Skin epidermis (tissue), 12 donors: ENCODE results near the gene SYNGR3.

ENCODE experiments used
- H3K27ac ChIP-seq, 21 experiments: fragments of 200-600 bp; sonication (generic) in 11 of 21; one replicate each; pipeline ENCODE4 v1.5.0; 2020; ENCODE audit warnings: mild to moderate bottlenecking in 3 of 21, inconsistent platforms in 2 of 21, moderate library complexity in 2 of 21
- H3K4me3 ChIP-seq, 7 experiments: fragments of 200-600 bp; sonication (generic) in 2 of 7; one replicate each; pipeline ENCODE4 v1.5.0; 2020; ENCODE audit warnings: inconsistent platforms in 2 of 7, mild to moderate bottlenecking in 2 of 7, moderate library complexity in 1 of 7

SYNGR3 gene

GRCh38 chr16:1974157-1975070 is 15.4 kb upstream of the SYNGR3 start:
- Histone ChIP-seq H3K4me3 (no peak overlapping the region), H3K27ac (no peak overlapping the region)

GRCh38 chr16:1975432-1976215 is 14.1 kb upstream of the SYNGR3 start:
- Histone ChIP-seq H3K27ac (no peak overlapping the region), H3K4me3 (no peak overlapping the region)

GRCh38 chr16:1976216-1976520 is 13.6 kb upstream of the SYNGR3 start:
- Histone ChIP-seq H3K4me3 (no peak overlapping the region), H3K27ac (no peak overlapping the region)

- no peak overlapping the region for H3K4me3 ChIP-seq
- H3K27ac ChIP-seq = no peak overlapping the region
These were observed 12.6 kb upstream of the SYNGR3 start for GRCh38 chr16:1976951-1977874.

- Histone ChIP-seq H3K27ac (no peak overlapping the region), H3K4me3 (no peak overlapping the region)
These were observed 11.9 kb upstream of the SYNGR3 start for GRCh38 chr16:1977875-1978268.

GRCh38 chr16:1978476-1979120 is 11.2 kb upstream of the SYNGR3 start:
- peak overlapping the region in 5 of 7 experiments; percentile 16 to 32 (median 22) for H3K4me3 ChIP-seq
- H3K27ac ChIP-seq = peak overlapping the region in 8 of 21 experiments; percentile 10 to 80 (median 53)

GRCh38 chr16:1979271-1980029 is 10.3 kb upstream of the SYNGR3 start:
- Histone ChIP-seq H3K4me3 (peak overlapping the region in 5 of 7 experiments; percentile 16 to 32 (median 22)), H3K27ac (peak overlapping the region in 7 of 21 experiments; percentile 10 to 80 (median 56))

- peak overlapping the region in 1 of 21 experiments; percentile 80 for H3K27ac ChIP-seq
- H3K4me3 ChIP-seq = peak overlapping the region in 1 of 7 experiments; percentile 32
These were observed 9.6 kb upstream of the SYNGR3 start for GRCh38 chr16:1980030-1980769.

GRCh38 chr16:1980770-1981087 is 9.0 kb upstream of the SYNGR3 start:
- Histone ChIP-seq H3K4me3 (no peak overlapping the region), H3K27ac (no peak overlapping the region)

GRCh38 chr16:1981398-1981836 is 8.4 kb upstream of the SYNGR3 start, which contains the start of gene NOXO1:
NOXO1 (minus strand) TSS chr16:1981469; CDS start chr16:1981179, 290 bp downstream.
- H3K4me3 ChIP-seq = no peak within 1 kb of the TSS
- no peak within 1 kb of the TSS for H3K27ac ChIP-seq

GRCh38 chr16:1982013-1982433 is 7.7 kb upstream of the SYNGR3 start:
- no peak overlapping the region for H3K4me3 ChIP-seq
- H3K27ac ChIP-seq = no peak overlapping the region

- H3K4me3 ChIP-seq = peak overlapping the region; percentile 75 to 93 (median 85)
- peak overlapping the region in 15 of 21 experiments; percentile 43 to 89 (median 77) for H3K27ac ChIP-seq
These were observed 6.7 kb upstream of the SYNGR3 start for GRCh38 chr16:1982991-1983543.

GRCh38 chr16:1983544-1984346 is 6.0 kb upstream of the SYNGR3 start, which contains the start of gene GFER:
GFER (plus strand) TSS chr16:1984193; CDS start chr16:1984219, 26 bp downstream.
- peak within 1 kb of the TSS; percentile 42 to 89 (median 76) for H3K27ac ChIP-seq

GRCh38 chr16:1984347-1985225 is 5.2 kb upstream of the SYNGR3 start:
- H3K4me3 ChIP-seq = peak overlapping the region; percentile 75 to 93 (median 85)
- peak overlapping the region; percentile 42 to 89 (median 76) for H3K27ac ChIP-seq

More at GRCh38 chr16:1983544-1984346, 6.0 kb upstream of the SYNGR3 start, which contains the start of gene GFER:
- peak within 1 kb of the TSS; percentile 75 to 93 (median 85) for H3K4me3 ChIP-seq

- H3K27ac ChIP-seq = no peak overlapping the region
- peak overlapping the region in 1 of 7 experiments; percentile 85 for H3K4me3 ChIP-seq
These were observed 4.2 kb upstream of the SYNGR3 start for GRCh38 chr16:1985466-1986150.
